ENCODE data around the gene HDAC4.

GRCh38 chr2:239261356-239261755 lies 139.5 kb downstream of the HDAC4 start:
- TF ChIP-seq CTCF (IDR thresholded peaks at IDR 0.05) = no peak
- no peak for TF ChIP-seq POLR2A (IDR thresholded peaks at IDR 0.05)
